ENCODE measurements around the gene FUT8. TPM values are rescaled to one million over a fixed set of nuclear protein-coding genes. Genes with fewer than 3 reads are reported as not detected.
"Not testable (repeated sequence)": the region's sequence is repeated elsewhere in the genome, so short reads cannot be mapped to it uniquely, and the experiment has no call there.

Gene FUT8
- total RNA-seq, 4 donors from 2014 or later, result 14.9 to 35.8 (median 22.2) TPM

DNA sequence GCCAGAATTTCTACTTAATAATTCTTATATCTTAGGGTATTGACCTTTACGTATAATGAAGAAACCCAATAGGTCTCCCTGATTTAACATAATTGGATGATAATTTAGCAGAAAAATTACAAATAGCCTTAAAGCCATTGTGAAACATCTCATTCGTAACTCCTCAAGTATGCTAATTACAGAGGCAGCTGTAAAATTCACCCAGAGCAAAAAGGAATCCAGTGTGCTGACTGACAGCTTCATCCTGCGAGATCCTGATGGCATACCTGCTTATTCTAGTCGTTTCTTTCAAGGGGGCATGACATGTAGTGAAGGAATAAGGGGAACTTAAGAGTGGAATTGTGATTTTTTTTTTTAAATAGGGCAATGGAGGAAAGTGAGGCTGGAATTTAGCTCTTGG, 291.5 kb downstream of the FUT8 start:
- TF ChIP-seq, protein P1, sequence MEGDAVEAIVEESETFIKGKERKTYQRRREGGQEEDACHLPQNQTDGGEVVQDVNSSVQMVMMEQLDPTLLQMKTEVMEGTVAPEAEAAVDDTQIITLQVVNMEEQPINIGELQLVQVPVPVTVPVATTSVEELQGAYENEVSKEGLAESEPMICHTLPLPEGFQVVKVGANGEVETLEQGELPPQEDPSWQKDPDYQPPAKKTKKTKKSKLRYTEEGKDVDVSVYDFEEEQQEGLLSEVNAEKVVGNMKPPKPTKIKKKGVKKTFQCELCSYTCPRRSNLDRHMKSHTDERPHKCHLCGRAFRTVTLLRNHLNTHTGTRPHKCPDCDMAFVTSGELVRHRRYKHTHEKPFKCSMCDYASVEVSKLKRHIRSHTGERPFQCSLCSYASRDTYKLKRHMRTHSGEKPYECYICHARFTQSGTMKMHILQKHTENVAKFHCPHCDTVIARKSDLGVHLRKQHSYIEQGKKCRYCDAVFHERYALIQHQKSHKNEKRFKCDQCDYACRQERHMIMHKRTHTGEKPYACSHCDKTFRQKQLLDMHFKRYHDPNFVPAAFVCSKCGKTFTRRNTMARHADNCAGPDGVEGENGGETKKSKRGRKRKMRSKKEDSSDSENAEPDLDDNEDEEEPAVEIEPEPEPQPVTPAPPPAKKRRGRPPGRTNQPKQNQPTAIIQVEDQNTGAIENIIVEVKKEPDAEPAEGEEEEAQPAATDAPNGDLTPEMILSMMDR (IDR thresholded peaks at IDR 0.05), result no peak
- ATAC-seq (ENCODE audit: low FRiP score), result no peak
- no peak for DNase-seq (ENCODE audit: low spot score)

DNA sequence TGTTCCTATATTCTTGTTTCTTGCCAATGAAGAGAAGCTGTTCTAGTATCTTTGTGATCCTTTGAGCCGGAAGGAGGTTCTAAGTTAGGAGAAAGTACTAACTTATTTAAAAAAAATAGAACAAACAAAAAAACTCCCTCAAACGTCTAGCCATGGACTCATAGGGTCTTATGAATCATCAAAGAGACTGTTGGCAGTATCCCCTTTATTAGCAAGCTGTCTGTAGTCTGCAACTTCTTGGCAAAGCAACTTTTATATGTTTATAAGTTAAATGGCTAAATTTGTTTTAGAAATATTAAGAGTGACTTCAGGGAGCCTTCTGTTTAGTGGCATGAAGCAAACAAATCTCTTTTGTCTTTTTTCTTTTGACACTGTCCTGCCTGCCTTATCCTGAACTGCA, 291.9 kb downstream of the FUT8 start:
- ATAC-seq (ENCODE audit: low FRiP score) (no peak), DNase-seq (ENCODE audit: low spot score) (no peak)

DNA sequence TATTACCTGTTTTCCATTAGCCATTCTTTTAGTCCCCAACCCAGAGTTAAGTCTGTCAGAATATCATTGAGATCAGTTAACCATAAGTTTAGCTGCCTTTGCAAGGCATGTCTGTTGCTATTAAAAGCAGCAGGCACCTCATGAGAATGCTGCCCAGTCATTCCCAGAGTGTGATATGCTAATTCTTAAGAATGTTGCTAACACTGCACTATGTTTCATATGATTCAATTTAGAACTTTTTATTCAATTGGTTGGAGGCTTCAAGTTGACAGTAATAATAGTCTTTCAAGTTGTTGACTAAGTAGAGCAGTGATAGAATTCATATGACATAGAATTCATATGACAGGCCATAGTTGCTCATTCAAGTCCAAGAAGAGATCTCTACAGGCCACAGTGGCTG, 292.3 kb downstream of the FUT8 start:
- no peak for ATAC-seq (ENCODE audit: low FRiP score)
- DNase-seq (ENCODE audit: low spot score), result no peak
- TF ChIP-seq, protein P1 (IDR thresholded peaks at IDR 0.05), result no peak

More for the DNA sequence above, 291.9 kb downstream of the FUT8 start:
- TF ChIP-seq, protein P1 (IDR thresholded peaks at IDR 0.05), result no peak

DNA sequence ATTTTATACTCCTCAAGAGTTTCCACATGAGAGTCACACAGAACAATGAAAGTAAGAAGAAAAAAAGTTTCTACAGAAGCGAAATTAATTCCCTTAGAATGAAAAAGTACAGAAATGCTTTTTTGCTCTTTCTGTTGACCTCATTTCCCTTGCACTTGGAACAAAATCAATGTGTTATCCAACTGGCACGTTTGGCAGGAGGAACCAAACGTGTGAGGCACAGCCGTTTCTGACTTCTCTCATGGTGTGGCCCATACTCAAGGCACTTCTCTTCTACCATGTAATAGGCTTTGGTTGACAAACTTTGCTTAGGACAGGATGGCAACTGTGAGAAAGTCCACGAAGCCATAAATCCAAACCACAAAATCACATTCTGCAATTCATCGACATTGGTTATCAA, 297.0 kb downstream of the FUT8 start:
- DNase-seq (ENCODE audit: low spot score), result no peak
- ATAC-seq (ENCODE audit: low FRiP score), result no peak
- TF ChIP-seq, protein P1 (IDR thresholded peaks at IDR 0.05), result no peak

DNA sequence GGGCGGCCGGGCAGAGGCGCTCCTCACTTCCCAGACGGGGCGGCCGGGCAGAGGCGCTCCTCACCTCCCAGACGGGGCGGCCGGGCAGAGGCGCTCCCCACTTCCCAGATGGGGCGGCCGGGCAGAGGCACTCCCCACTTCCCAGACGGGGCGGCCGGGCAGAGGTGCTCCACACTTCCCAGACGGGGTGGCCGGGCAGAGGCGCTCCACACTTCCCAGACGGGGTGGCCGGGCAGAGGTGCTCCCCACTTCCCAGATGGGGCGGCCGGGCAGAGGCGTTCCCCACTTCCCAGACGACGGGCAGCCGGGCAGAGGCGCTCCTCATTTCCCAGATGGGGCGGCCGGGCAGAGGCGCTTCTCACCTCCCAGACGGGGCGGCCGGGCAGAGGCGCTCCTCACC, 304.3 kb downstream of the FUT8 start:
- DNase-seq (ENCODE audit: low spot score); ATAC-seq (ENCODE audit: low FRiP score): not testable (repeated sequence)

DNA sequence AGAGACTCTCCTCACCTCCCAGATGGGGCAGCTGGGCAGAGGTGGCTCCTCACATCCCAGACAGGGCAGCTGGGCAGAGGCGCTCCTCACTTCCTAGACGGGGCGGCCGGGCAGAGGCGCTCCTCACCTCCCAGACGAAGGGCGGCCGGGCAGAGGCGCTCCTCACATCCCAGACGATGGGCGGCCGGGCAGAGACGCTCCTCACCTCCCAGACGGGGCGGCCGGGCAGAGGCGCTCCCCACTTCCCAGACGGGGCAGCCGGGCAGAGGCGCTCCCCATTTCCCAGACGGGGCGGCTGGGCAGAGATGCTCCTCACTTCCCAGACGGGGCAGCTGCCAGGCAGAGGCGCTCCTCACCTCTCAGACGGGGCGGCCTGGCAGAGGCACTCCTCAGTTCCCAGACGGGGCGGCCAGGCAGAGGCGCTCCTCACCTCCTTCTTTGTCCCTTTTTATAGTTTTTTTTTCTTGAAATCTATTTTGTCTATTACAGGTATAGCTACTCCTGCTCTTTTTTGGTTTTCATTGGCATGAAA, 304.9 kb downstream of the FUT8 start:
- ATAC-seq (ENCODE audit: low FRiP score); DNase-seq (ENCODE audit: low spot score): not testable (repeated sequence)

DNA sequence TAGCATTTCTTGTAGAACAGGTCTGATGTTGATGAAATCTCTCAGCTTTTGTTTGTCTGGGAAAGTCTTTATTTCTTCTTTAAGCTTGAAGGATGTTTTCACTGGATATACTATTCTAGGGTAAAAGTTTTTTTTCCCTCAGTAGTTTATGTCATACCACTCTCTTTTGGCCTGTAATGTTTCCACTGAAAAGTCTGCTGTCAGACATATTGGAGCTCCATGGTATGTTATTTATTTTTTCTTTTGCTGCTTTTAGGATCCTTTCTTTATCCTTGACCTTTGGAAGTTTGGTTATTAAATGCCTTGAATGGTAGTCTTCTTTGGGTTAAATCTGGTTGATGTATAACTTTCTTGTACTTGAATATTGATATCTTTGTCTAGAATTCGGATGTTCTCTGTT, 306.1 kb downstream of the FUT8 start:
- ATAC-seq (ENCODE audit: low FRiP score) (no peak), DNase-seq (ENCODE audit: low spot score) (no peak)
- TF ChIP-seq, protein P1 (IDR thresholded peaks at IDR 0.05), result no peak

DNA sequence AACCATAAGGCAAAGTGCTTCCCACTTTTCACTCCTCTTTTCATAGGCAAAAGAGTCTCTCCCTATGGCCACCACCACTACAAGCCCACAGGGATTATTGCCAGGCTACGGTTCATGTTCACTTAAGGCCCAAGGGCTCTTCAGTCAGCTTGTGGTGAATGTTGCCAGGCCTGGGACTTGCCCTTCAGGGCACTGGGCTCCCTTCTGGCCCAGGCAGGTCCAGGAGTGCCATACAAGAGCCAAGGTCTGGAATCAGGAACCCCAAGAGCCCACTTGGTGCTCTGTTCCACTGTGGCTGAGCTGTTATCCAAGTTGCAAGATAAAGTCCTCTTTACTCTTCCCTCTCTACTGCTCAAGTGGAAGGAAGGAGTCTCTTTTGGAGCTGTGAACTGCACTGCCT, 307.6 kb downstream of the FUT8 start:
- TF ChIP-seq, protein P1 (IDR thresholded peaks at IDR 0.05), result no peak
- DNase-seq (ENCODE audit: low spot score) (no peak), ATAC-seq (ENCODE audit: low FRiP score) (no peak)

All from omental fat pad (tissue), 4 donors.